ENCODE results near the gene NCOA6.

DNA sequence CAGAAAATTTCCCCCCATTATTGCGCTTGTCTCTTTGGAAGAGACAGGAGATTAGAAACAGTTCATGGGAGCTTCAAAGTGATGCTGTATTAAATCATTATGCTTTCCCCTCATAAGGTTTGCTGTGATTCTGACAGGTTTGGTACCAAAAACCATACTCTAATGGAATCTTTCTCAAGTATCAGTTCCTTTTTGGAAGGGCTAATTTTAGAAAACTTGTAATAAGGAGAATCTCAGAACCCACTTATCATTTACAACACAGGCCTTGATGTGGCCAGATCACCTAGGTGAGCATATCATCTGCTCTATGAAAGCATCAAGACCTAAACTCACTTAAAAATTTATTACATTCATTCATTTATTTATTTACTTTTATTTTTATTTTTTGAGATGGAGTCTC, 70.1 kb downstream of the NCOA6 start:
- TF ChIP-seq POLR2A (IDR thresholded peaks at IDR 0.05) = no peak
- TF ChIP-seq, protein P1, sequence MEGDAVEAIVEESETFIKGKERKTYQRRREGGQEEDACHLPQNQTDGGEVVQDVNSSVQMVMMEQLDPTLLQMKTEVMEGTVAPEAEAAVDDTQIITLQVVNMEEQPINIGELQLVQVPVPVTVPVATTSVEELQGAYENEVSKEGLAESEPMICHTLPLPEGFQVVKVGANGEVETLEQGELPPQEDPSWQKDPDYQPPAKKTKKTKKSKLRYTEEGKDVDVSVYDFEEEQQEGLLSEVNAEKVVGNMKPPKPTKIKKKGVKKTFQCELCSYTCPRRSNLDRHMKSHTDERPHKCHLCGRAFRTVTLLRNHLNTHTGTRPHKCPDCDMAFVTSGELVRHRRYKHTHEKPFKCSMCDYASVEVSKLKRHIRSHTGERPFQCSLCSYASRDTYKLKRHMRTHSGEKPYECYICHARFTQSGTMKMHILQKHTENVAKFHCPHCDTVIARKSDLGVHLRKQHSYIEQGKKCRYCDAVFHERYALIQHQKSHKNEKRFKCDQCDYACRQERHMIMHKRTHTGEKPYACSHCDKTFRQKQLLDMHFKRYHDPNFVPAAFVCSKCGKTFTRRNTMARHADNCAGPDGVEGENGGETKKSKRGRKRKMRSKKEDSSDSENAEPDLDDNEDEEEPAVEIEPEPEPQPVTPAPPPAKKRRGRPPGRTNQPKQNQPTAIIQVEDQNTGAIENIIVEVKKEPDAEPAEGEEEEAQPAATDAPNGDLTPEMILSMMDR (IDR thresholded peaks at IDR 0.05) = no peak

Measured in tibial nerve (tissue), 3 donors.